Keratinocyte (primary cell): Measurements from ENCODE around the gene MMD. TPM values are rescaled to one million over a fixed set of nuclear protein-coding genes. Genes with fewer than 3 reads are reported as not detected.

Experiments used
- DNase-seq: peaks from one replicate; pipeline ENCODE4 v3.0.0-alpha.2; 2011; ENCODE audit warnings: low read depth, missing footprints, low spot score
- FAIRE-seq: peaks from 2 replicates; lab custom pipeline; 2011; peaks lifted over from hg19 to GRCh38; lab: Jason Lieb, UNC
- H2AFZ ChIP-seq: 2 replicates; pipeline ENCODE4 v1.6.0; 2012; ENCODE audit warnings: low read length, control low read depth, inconsistent platforms; ENCODE audit not compliant: control insufficient read depth
- H3K27ac ChIP-seq: 2 replicates; pipeline ENCODE4 v1.5.1; 2011; ENCODE audit warnings: low read length; ENCODE audit not compliant: control insufficient read depth, insufficient read depth
- H3K27me3 ChIP-seq: 3 replicates; pipeline ENCODE4 v1.6.0; 2011; ENCODE audit warnings: low read length; ENCODE audit not compliant: control insufficient read depth, insufficient read depth; ENCODE audit errors: extremely low read depth
- H3K36me3 ChIP-seq, 2 experiments: 2 replicates in 1 of 2; 3 replicates in 1 of 2; pipeline ENCODE4 v1.5.1; 2011; ENCODE audit warnings: low read length in 2 of 2, mild to moderate bottlenecking in 1 of 2; ENCODE audit not compliant: control insufficient read depth in 2 of 2, insufficient read depth in 2 of 2; ENCODE audit errors: extremely low read depth in 1 of 2
- H3K4me1 ChIP-seq: 3 replicates; pipeline ENCODE4 v1.5.1; 2011; ENCODE audit warnings: low read length; ENCODE audit not compliant: control insufficient read depth, insufficient read depth; ENCODE audit errors: extremely low read depth
- H3K4me2 ChIP-seq: 3 replicates; pipeline ENCODE4 v1.6.0; 2011; ENCODE audit warnings: low read depth, low read length; ENCODE audit not compliant: control insufficient read depth, insufficient read depth; ENCODE audit errors: extremely low read depth
- H3K4me3 ChIP-seq, 3 experiments: fragments of 200-600 bp in 1 of 3; sonication (generic) in 1 of 3; 2 replicates in 2 of 3; 3 replicates in 1 of 3; pipeline ENCODE4 v1.5.1; 2011 to 2016; ENCODE audit warnings: low read length in 3 of 3, mild to moderate bottlenecking in 3 of 3, control low read depth in 2 of 3, inconsistent platforms in 1 of 3, low read depth in 1 of 3, mixed read lengths in 1 of 3, mixed run types in 1 of 3, moderate library complexity in 1 of 3; ENCODE audit not compliant: control insufficient read depth in 2 of 3, insufficient read depth in 2 of 3; ENCODE audit errors: extremely low read depth in 1 of 3
- H3K79me2 ChIP-seq: 2 replicates; pipeline ENCODE4 v1.6.0; 2012; ENCODE audit warnings: low read length; ENCODE audit not compliant: control insufficient read depth, insufficient read depth
- H3K9ac ChIP-seq: 3 replicates; pipeline ENCODE4 v1.6.0; 2011; ENCODE audit warnings: low read length; ENCODE audit not compliant: control insufficient read depth, insufficient read depth; ENCODE audit errors: extremely low read depth
- H3K9me1 ChIP-seq: 3 replicates; pipeline ENCODE4 v1.6.0; 2011; ENCODE audit warnings: low read length; ENCODE audit not compliant: control insufficient read depth, insufficient read depth; ENCODE audit errors: extremely low read depth
- H3K9me3 ChIP-seq: 2 replicates; pipeline ENCODE4 v1.5.1; 2012; ENCODE audit warnings: low read depth, low read length; ENCODE audit not compliant: control insufficient read depth
- H4K20me1 ChIP-seq: 3 replicates; pipeline ENCODE4 v1.6.0; 2011; ENCODE audit warnings: low read length; ENCODE audit not compliant: control insufficient read depth, insufficient read depth; ENCODE audit errors: extremely low read depth
- EZH2 ChIP-seq: IDR thresholded peaks from one replicate; pipeline ENCODE4 v1.6.1; 2012; ENCODE audit warnings: inconsistent platforms, mild to moderate bottlenecking, low read length, moderate library complexity
- dilution Hi-C: fragments of 300-500 bp; cut with MboI; formaldehyde crosslinking; loops from one replicate; pipeline ENCODE4 v1.7.0; 2020; ENCODE audit warnings: low sequenced_read_pairs; ENCODE audit not compliant: extremely low pct_ligation_motif_present
- polyA plus RNA-seq, 5 experiments: library from polyadenylated mRNA; depleted of rRNA in 3 of 5; stranded (reverse) in 3 of 5; stranded (forward) in 1 of 5; unstranded in 1 of 5; fragments of >200 nt; gene quantifications; 1 replicate in 1 of 5; 2 replicates in 3 of 5; 3 replicates in 1 of 5; pipeline versions ENCODE4 v1.2.1 to v1.2.3, GENCODE V29; 2011 to 2012; ENCODE audit warnings: missing spikeins in 2 of 5, low read depth in 1 of 5, low replicate concordance in 1 of 5
- TF ChIP-seq, protein P1 (sequence below), 3 experiments: IDR thresholded peaks in 1 of 3; conservative IDR thresholded peaks in 1 of 3; optimal IDR thresholded peaks in 1 of 3; 2 replicates in 2 of 3; 3 replicates in 1 of 3; pipeline versions ENCODE3 to v1.5.1; 2011; ENCODE audit warnings: low read length in 3 of 3, mild to moderate bottlenecking in 3 of 3, moderate library complexity in 2 of 3, control low read depth in 1 of 3, inconsistent platforms in 1 of 3; ENCODE audit not compliant: insufficient read depth in 2 of 3; ENCODE audit errors: extremely low read depth in 1 of 3

Gene MMD
- polyA plus RNA-seq, 1 donor (not counting 4 experiments of a cell fraction or from before 2014, with no cell fraction given), result 6.4 TPM

DNA sequence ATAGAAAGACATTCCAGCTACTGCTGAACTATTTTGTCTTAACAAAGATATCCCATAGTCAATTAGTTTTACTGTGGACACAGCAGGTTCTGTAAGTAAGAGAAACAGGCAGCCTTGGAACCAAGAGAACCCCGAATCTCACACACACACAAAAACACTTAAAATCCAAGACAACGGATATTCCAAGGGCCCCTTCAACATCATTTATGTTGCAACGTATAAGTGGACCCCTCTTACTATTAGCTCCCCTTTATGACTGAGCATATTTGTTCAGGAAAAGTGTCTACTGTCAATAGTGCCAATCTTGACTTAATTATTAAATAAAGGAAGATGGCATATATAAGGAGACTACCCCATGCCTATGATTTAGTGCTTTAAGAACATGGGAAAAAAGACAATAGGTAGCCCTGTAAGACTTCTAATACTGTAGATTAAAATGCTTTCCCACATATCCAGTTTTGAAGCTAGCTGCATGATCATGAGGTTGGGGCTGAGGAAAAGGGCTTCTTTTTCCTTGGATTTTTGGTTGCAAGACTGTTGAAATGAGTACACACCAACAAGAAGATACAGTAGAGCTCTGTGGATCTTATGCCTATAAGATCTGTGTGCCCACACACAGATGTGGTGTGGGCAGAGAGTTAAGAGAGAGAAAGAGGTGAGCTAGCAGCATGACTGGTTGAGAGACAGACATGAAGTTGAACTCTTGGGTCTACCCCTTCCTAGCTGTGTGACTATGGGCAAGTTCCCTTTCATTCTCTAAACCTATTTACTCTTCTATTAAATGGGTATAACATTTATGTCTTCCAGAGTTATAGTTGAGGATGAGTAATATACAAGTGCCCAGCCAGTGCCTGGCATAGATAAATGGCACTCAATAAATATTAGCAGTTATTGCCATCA lies 3.0 kb downstream of the MMD start:
- dilution Hi-C loops, result no loop called here
- no peak for FAIRE-seq

DNA sequence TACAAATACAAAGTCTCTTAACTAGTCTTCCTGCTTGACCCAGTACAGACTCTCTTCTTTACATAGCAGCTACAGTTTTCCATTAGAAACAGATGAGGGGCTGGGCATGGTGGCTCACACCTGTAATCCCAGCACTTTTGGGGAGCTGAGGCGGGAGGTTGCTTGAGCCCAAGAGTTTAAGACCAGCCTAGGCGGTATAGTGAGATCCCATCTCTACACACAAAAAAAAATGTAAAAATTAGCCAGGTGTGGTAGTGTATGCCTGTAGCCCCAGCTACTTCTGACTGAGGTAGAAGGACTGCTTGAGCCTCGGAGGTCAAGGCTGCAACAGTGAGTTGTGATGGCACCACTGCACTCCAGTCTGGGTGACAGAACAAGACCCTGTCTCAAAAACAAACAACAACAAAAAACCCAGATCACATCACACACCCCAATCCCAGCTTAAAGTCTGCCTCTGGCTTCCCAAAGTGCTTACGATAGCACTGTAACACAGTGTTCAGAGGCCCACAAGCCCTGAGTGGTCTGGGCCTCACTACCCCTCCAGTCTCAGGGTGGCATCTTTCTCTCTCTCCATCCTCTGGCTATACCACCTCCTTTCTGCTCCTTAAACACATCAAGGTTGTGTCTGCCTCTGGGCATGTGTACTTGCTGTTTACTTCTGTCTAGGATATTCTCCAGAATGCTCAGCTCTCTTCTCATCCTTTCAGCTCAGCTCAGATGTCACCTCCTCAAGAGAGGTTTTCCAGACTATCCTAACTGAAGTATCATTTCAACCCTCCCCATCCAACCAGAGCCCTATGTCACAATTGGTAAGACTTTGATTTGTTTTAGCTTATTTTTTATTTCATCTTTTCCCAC lies 4.0 kb downstream of the MMD start:
- H3K27ac ChIP-seq, result no peak overlapping the region
- no peaks in the 10 kb centered on the region for H4K20me1 ChIP-seq
- FAIRE-seq, result no peak
- dilution Hi-C loops, result no loop called here
- H3K27me3 ChIP-seq, result no peaks in the 10 kb centered on the region
- no peak overlapping the region for H3K9ac ChIP-seq
- no peak overlapping the region for H3K4me3 ChIP-seq
- H3K4me2 ChIP-seq, result no peak overlapping the region
- no peak for DNase-seq
- H2AFZ ChIP-seq, result no peak overlapping the region
- peaks cover 8% of the 10 kb centered on the region for H3K4me1 ChIP-seq
- no peaks in the 10 kb centered on the region for H3K36me3 ChIP-seq
- no peaks in the 10 kb centered on the region for H3K9me1 ChIP-seq
- H3K9me3 ChIP-seq, result no peaks in the 10 kb centered on the region
- TF ChIP-seq EZH2, result no peak
- H3K79me2 ChIP-seq, result peaks cover 2% of the 10 kb centered on the region

More for the DNA sequence above, 3.0 kb downstream of the MMD start:
- no peak overlapping the region for H3K27ac ChIP-seq
- no peak for DNase-seq
- H4K20me1 ChIP-seq, result no peaks in the 10 kb centered on the region
- H3K4me2 ChIP-seq, result no peak overlapping the region
- H3K9ac ChIP-seq, result no peak overlapping the region
- no peak overlapping the region for H3K4me3 ChIP-seq
- H3K9me3 ChIP-seq, result no peaks in the 10 kb centered on the region
- peaks cover 2% of the 10 kb centered on the region for H3K27me3 ChIP-seq
- H3K4me1 ChIP-seq, result peaks cover 8% of the 10 kb centered on the region
- peaks cover 2% of the 10 kb centered on the region for H3K79me2 ChIP-seq
- H3K9me1 ChIP-seq, result no peaks in the 10 kb centered on the region
- TF ChIP-seq, protein P1, sequence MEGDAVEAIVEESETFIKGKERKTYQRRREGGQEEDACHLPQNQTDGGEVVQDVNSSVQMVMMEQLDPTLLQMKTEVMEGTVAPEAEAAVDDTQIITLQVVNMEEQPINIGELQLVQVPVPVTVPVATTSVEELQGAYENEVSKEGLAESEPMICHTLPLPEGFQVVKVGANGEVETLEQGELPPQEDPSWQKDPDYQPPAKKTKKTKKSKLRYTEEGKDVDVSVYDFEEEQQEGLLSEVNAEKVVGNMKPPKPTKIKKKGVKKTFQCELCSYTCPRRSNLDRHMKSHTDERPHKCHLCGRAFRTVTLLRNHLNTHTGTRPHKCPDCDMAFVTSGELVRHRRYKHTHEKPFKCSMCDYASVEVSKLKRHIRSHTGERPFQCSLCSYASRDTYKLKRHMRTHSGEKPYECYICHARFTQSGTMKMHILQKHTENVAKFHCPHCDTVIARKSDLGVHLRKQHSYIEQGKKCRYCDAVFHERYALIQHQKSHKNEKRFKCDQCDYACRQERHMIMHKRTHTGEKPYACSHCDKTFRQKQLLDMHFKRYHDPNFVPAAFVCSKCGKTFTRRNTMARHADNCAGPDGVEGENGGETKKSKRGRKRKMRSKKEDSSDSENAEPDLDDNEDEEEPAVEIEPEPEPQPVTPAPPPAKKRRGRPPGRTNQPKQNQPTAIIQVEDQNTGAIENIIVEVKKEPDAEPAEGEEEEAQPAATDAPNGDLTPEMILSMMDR (optimal IDR thresholded peaks at IDR 0.05 in 1 of 3, IDR thresholded peaks at IDR 0.05 in 1 of 3, conservative IDR thresholded peaks at IDR 0.05 in 1 of 3; ENCODE audit: extremely low read depth in 1 of 3, insufficient read depth in 2 of 3, low read length in 3 of 3), result no peak
- TF ChIP-seq EZH2, result no peak
- no peak overlapping the region for H2AFZ ChIP-seq
- no peaks in the 10 kb centered on the region for H3K36me3 ChIP-seq
